DOHH2 (cell line): Measurements from ENCODE around the gene COL23A1.

Source experiments
- CTCF ChIP-seq: fragments of 200-600 bp; sonication (generic); IDR thresholded peaks from one replicate; pipeline ENCODE4 v1.5.1; 2014; ENCODE audit warnings: antibody characterized with exemption, mild to moderate bottlenecking, low read depth, low read length; ENCODE audit not compliant: poor library complexity, severe bottlenecking
- EZH2phosphoT487 ChIP-seq: fragments of 200-600 bp; sonication (generic); IDR thresholded peaks from 2 replicates; pipeline ENCODE4 v1.6.1; 2017; ENCODE audit warnings: borderline replicate concordance, mild to moderate bottlenecking, antibody characterized with exemption, low read length, moderate library complexity, mixed read lengths

- TF ChIP-seq EZH2phosphoT487 (no peak), CTCF (no peak)
Observed at GRCh38 chr5:178502401-178503100, 87.6 kb downstream of the COL23A1 start.
